ENCODE data around the gene ACTR6. TPM values are rescaled to one million over a fixed set of nuclear protein-coding genes. Genes with fewer than 3 reads are reported as not detected.
"Not testable (repeated sequence)": the region's sequence is repeated elsewhere in the genome, so short reads cannot be mapped to it uniquely, and the experiment has no call there.

Gene ACTR6
- total RNA-seq, 4 donors from 2014 or later: 7.6 to 24.7 (median 16.7) TPM

- intact Hi-C loops (cut with DNase I; ENCODE audit: low total_unique reads): loop anchor here (10.0 kb wide), 1 partner anchor 495 kb away; no protein-coding TSS in a partner anchor
- peak in 1 of 2 donors; percentile 57 for DNase-seq (ENCODE audit: low spot score in 2 of 2)
- TF ChIP-seq CTCF (IDR thresholded peaks at IDR 0.05): no peak
- no peak for TF ChIP-seq POLR2A (IDR thresholded peaks at IDR 0.05)
- 56 to 61% methylated on average over 4 of the region's 4 CpGs for WGBS, 2 donors
- H3K4me3 ChIP-seq (ENCODE audit: low read depth, poor library complexity, severe bottlenecking): no peak overlapping the region
Observed at GRCh38 chr12:100229876-100230275, 29.3 kb downstream of the ACTR6 start.

GRCh38 chr12:100231873-100232272 lies 31.3 kb downstream of the ACTR6 start:
- 43 to 48% methylated on average over 3 of the region's 3 CpGs for WGBS, 2 donors

GRCh38 chr12:100234166-100234565 lies 33.6 kb downstream of the ACTR6 start:
- H3K4me3 ChIP-seq (ENCODE audit: low read depth, poor library complexity, severe bottlenecking): no peak overlapping the region
- TF ChIP-seq CTCF (IDR thresholded peaks at IDR 0.05) (no peak), POLR2A (IDR thresholded peaks at IDR 0.05) (no peak)
- intact Hi-C loops (cut with DNase I; ENCODE audit: low total_unique reads): loop anchor here (10.0 kb wide), 1 partner anchor 491 kb away; no protein-coding TSS in a partner anchor
- DNase-seq (ENCODE audit: low spot score in 2 of 2): no peak
- 25 to 29% methylated on average over 3 of the region's 3 CpGs for WGBS, 2 donors

More at GRCh38 chr12:100231873-100232272, 31.3 kb downstream of the ACTR6 start:
- intact Hi-C loops (cut with DNase I; ENCODE audit: low total_unique reads): loop anchor here (10.0 kb wide), 1 partner anchor 493 kb away; no protein-coding TSS in a partner anchor
- DNase-seq (ENCODE audit: low spot score in 2 of 2); H3K4me3 ChIP-seq (ENCODE audit: low read depth, poor library complexity, severe bottlenecking): not testable (repeated sequence)

GRCh38 chr12:100234591-100235304 lies 34.1 kb downstream of the ACTR6 start:
- TF ChIP-seq CTCF (IDR thresholded peaks at IDR 0.05) (no peak), POLR2A (IDR thresholded peaks at IDR 0.05) (no peak)
- no peak for DNase-seq (ENCODE audit: low spot score in 2 of 2)
- intact Hi-C loops (cut with DNase I; ENCODE audit: low total_unique reads): loop anchor here (10.0 kb wide), 1 partner anchor 490 kb away; no protein-coding TSS in a partner anchor
- no peak overlapping the region for H3K4me3 ChIP-seq (ENCODE audit: low read depth, poor library complexity, severe bottlenecking)
- 30% methylated on average over 7 of the region's 7 CpGs for WGBS, 2 donors

- intact Hi-C loops (cut with DNase I; ENCODE audit: low total_unique reads): loop anchor here (10.0 kb wide), 1 partner anchor 486 kb away; no protein-coding TSS in a partner anchor
- no peak for DNase-seq (ENCODE audit: low spot score in 2 of 2)
- WGBS, 2 donors: 95 to 97% methylated on average over 3 of the region's 3 CpGs
- H3K4me3 ChIP-seq (ENCODE audit: low read depth, poor library complexity, severe bottlenecking): no peak overlapping the region
- TF ChIP-seq CTCF (IDR thresholded peaks at IDR 0.05): no peak
- no peak for TF ChIP-seq POLR2A (IDR thresholded peaks at IDR 0.05)
Observed at GRCh38 chr12:100238801-100239200, 38.2 kb downstream of the ACTR6 start.

- 93 to 100% methylated on average over 1 of the region's 1 CpG for WGBS, 2 donors
- TF ChIP-seq CTCF (IDR thresholded peaks at IDR 0.05) (no peak), POLR2A (IDR thresholded peaks at IDR 0.05) (no peak)
- H3K4me3 ChIP-seq (ENCODE audit: low read depth, poor library complexity, severe bottlenecking): no peak overlapping the region
- intact Hi-C loops (cut with DNase I; ENCODE audit: low total_unique reads): loop anchor here (10.0 kb wide), 1 partner anchor 485 kb away; no protein-coding TSS in a partner anchor
- no peak for DNase-seq (ENCODE audit: low spot score in 2 of 2)
Observed at GRCh38 chr12:100239589-100239988, 39.0 kb downstream of the ACTR6 start.
